DND-41 (cell line): Measurements from ENCODE around the gene CPNE5.

Source experiments
- EZH2 ChIP-seq: IDR thresholded peaks from 3 replicates; pipeline ENCODE4 v1.6.1; 2012; ENCODE audit warnings: borderline replicate concordance, low read depth, mild to moderate bottlenecking, moderate library complexity, low read length, inconsistent platforms; ENCODE audit not compliant: severe bottlenecking
- TF ChIP-seq, protein P1 (sequence below): IDR thresholded peaks from 2 replicates; pipeline ENCODE4 v1.5.1; 2012; ENCODE audit warnings: borderline replicate concordance, low read length, moderate library complexity, mild to moderate bottlenecking; ENCODE audit not compliant: poor library complexity, severe bottlenecking; ENCODE audit errors: extremely low read depth

- TF ChIP-seq, protein P1, sequence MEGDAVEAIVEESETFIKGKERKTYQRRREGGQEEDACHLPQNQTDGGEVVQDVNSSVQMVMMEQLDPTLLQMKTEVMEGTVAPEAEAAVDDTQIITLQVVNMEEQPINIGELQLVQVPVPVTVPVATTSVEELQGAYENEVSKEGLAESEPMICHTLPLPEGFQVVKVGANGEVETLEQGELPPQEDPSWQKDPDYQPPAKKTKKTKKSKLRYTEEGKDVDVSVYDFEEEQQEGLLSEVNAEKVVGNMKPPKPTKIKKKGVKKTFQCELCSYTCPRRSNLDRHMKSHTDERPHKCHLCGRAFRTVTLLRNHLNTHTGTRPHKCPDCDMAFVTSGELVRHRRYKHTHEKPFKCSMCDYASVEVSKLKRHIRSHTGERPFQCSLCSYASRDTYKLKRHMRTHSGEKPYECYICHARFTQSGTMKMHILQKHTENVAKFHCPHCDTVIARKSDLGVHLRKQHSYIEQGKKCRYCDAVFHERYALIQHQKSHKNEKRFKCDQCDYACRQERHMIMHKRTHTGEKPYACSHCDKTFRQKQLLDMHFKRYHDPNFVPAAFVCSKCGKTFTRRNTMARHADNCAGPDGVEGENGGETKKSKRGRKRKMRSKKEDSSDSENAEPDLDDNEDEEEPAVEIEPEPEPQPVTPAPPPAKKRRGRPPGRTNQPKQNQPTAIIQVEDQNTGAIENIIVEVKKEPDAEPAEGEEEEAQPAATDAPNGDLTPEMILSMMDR: no peak
- TF ChIP-seq EZH2: no peak
Measured at GRCh38 chr6:36888115-36888643, 48.9 kb upstream of the CPNE5 start.
